PC-9 (cell line): Measurements from ENCODE around the gene FAIM2. TPM values are rescaled to one million over a fixed set of nuclear protein-coding genes. Genes with fewer than 3 reads are reported as not detected.

Source experiments
- BruUV-seq: library from RNA; stranded (reverse); fragments of 400-500 nt; replicated peaks from 2 replicates; lab custom pipeline; 2021; lab: Mats Ljungman, UMichigan
- CTCF ChIA-PET: fragments of 300-600 bp; sonication (Branson Sonifier 250); formaldehyde crosslinking; loops from one replicate; lab custom pipeline; 2022; ENCODE audit warnings: antibody characterized with exemption; lab: Charles Lee
- POLR2A ChIA-PET: fragments of 300-600 bp; sonication (Branson Sonifier 250); formaldehyde crosslinking; loops from one replicate; lab custom pipeline; 2022; ENCODE audit warnings: antibody characterized with exemption; ENCODE audit not compliant: unreplicated experiment; lab: Charles Lee
- DNase-seq, 2 experiments: peaks; one replicate each; pipeline versions ENCODE4 v3.0.0 to v3.0.0-alpha.2; 2015 to 2022; ENCODE audit warnings: mixed read lengths in 1 of 2
- H2AFZ ChIP-seq: fragments of 200-600 bp; sonication (generic); 2 replicates; pipeline ENCODE4 v1.8.1; 2017; ENCODE audit warnings: antibody characterized with exemption
- H3F3A ChIP-seq: fragments of 200-600 bp; sonication (generic); 2 replicates; pipeline ENCODE4 v1.8.1; 2017; ENCODE audit warnings: antibody characterized with exemption, mild to moderate bottlenecking, low read depth; ENCODE audit not compliant: insufficient read depth
- H3K27ac ChIP-seq: fragments of 200-600 bp; sonication (generic); 2 replicates; pipeline ENCODE4 v1.6.1; 2016; ENCODE audit warnings: mixed run types
- H3K27me3 ChIP-seq: fragments of 200-600 bp; sonication (generic); 2 replicates; pipeline ENCODE4 v1.6.1; 2016; ENCODE audit warnings: low read depth, mixed run types; ENCODE audit not compliant: insufficient read depth
- H3K36me3 ChIP-seq: fragments of 200-600 bp; sonication (generic); 2 replicates; pipeline ENCODE4 v1.6.1; 2016; ENCODE audit warnings: low read depth, mixed run types
- H3K4me1 ChIP-seq: fragments of 200-600 bp; sonication (generic); replicated peaks from 2 replicates; pipeline ENCODE4 v1.6.1; 2016; ENCODE audit warnings: mixed run types; ENCODE audit not compliant: insufficient read depth
- H3K4me2 ChIP-seq: fragments of 200-600 bp; sonication (generic); 2 replicates; pipeline ENCODE4 v1.6.1; 2017; ENCODE audit warnings: mixed run types
- H3K4me3 ChIP-seq: fragments of 200-600 bp; sonication (generic); 2 replicates; pipeline ENCODE4 v1.6.1; 2016; ENCODE audit warnings: mixed run types
- H3K79me2 ChIP-seq: fragments of 200-600 bp; sonication (generic); 2 replicates; pipeline ENCODE4 v1.6.1; 2017; ENCODE audit warnings: low read depth, mixed run types
- H3K9me2 ChIP-seq: fragments of 200-600 bp; sonication (generic); 2 replicates; pipeline ENCODE4 v1.8.1; 2017; ENCODE audit warnings: mild to moderate bottlenecking; ENCODE audit not compliant: insufficient read depth
- H3K9me3 ChIP-seq: fragments of 200-600 bp; sonication (generic); 2 replicates; pipeline ENCODE4 v1.8.1; 2016; ENCODE audit warnings: low read depth; ENCODE audit not compliant: insufficient read depth
- H4K20me1 ChIP-seq: fragments of 200-600 bp; sonication (generic); 2 replicates; pipeline ENCODE4 v1.8.1; 2017; ENCODE audit not compliant: insufficient read depth
- CTCF ChIP-seq: fragments of 200-600 bp; sonication (generic); conservative IDR thresholded peaks from 2 replicates; pipeline ENCODE4 v1.6.1; 2017; ENCODE audit warnings: mixed run types, antibody characterized with exemption, mild to moderate bottlenecking, moderate library complexity
- EZH2 ChIP-seq: fragments of 200-600 bp; sonication (generic); IDR thresholded peaks from 2 replicates; pipeline ENCODE4 v1.8.0; 2017; ENCODE audit warnings: antibody characterized with exemption, low read depth
- intact Hi-C: fragments of 100-400 bp; cut with micrococcal nuclease; formaldehyde crosslinking; loops from one replicate; pipeline ENCODE4 v1.10.0; 2022; ENCODE audit not compliant: unreplicated experiment
- total RNA-seq: library from RNA; stranded (reverse); gene quantifications from 2 replicates; pipeline ENCODE4 v1.2.3, GENCODE V29; 2021

The FAIM2 gene
- total RNA-seq, 1 experiment from 2014 or later, result not detected

- no peak overlapping the region for H3K4me2 ChIP-seq
- no peaks in the 10 kb centered on the region for H3F3A ChIP-seq
- ChIA-PET CTCF (no interaction called here), POLR2A (no interaction called here)
- no peak overlapping the region for H2AFZ ChIP-seq
- no peaks in the 10 kb centered on the region for H3K27me3 ChIP-seq
- no peaks in the 10 kb centered on the region for H3K36me3 ChIP-seq
- H3K27ac ChIP-seq, result no peak overlapping the region
- no peaks in the 10 kb centered on the region; the same call in 1 of the 2 replicates for H3K4me1 ChIP-seq
- H3K79me2 ChIP-seq, result no peaks in the 10 kb centered on the region
- no peak overlapping the region for H3K4me3 ChIP-seq
- no peaks in the 10 kb centered on the region for H4K20me1 ChIP-seq
- no peaks in the 10 kb centered on the region for H3K9me3 ChIP-seq
- H3K9me2 ChIP-seq, result no peaks in the 10 kb centered on the region
- intact Hi-C loops, result no loop called here
- no peak for DNase-seq
- TF ChIP-seq EZH2, result no peak
- TF ChIP-seq CTCF, result no peak
- no TSS peak for BruUV-seq
These were observed 18.2 kb upstream of the FAIM2 start for GRCh38 chr12:49921936-49922335.

DNA sequence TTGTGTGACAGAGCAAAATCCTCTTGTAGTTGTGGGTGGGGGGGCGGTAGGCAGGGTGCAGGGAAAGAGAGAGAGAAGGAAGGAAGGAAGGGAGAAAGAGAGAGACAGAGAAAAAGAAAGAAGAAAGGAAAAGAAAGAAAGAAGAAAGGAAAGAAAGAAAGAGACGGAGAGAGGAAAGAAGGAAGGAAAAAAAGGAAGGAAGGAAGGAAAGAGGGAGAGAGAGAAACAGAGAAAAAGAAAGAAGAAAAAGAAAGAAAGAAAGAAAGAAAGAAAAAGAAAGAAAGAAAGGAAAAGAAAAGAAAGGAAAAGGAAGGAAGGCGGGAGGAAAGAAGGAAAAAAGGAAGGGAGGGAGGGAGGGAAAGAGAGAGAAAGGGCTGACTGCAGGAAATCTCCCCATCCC is 17.6 kb upstream of the FAIM2 start:
- Histone ChIP-seq H3K4me2 (no peak overlapping the region), H3K4me1 (no peaks in the 10 kb centered on the region; the same call in 1 of the 2 replicates), H3K27ac (no peak overlapping the region), H3K36me3 (no peaks in the 10 kb centered on the region), H3K79me2 (no peaks in the 10 kb centered on the region), H3K9me3 (no peaks in the 10 kb centered on the region), H3K9me2 (no peaks in the 10 kb centered on the region), H4K20me1 (no peaks in the 10 kb centered on the region), H3K27me3 (no peaks in the 10 kb centered on the region), H3K4me3 (no peak overlapping the region), H2AFZ (no peak overlapping the region), H3F3A (no peaks in the 10 kb centered on the region)
- ChIA-PET CTCF (no interaction called here), POLR2A (no interaction called here)
- intact Hi-C loops, result no loop called here
- TF ChIP-seq EZH2, result no peak
- no peak for TF ChIP-seq CTCF
- DNase-seq, result no peak
- BruUV-seq, result no TSS peak

GRCh38 chr12:49920915-49921286 is 17.2 kb upstream of the FAIM2 start:
- no peaks in the 10 kb centered on the region for H4K20me1 ChIP-seq
- no peaks in the 10 kb centered on the region for H3K27me3 ChIP-seq
- intact Hi-C loops, result no loop called here
- no peaks in the 10 kb centered on the region for H3K36me3 ChIP-seq
- H3K4me2 ChIP-seq, result no peak overlapping the region
- ChIA-PET POLR2A (no interaction called here), CTCF (no interaction called here)
- H3K4me1 ChIP-seq, result no peaks in the 10 kb centered on the region; the same call in 1 of the 2 replicates
- no peaks in the 10 kb centered on the region for H3K79me2 ChIP-seq
- no peaks in the 10 kb centered on the region for H3F3A ChIP-seq
- no peak overlapping the region for H3K27ac ChIP-seq
- BruUV-seq, result no TSS peak
- no peak overlapping the region for H3K4me3 ChIP-seq
- H2AFZ ChIP-seq, result no peak overlapping the region
- H3K9me3 ChIP-seq, result no peaks in the 10 kb centered on the region
- H3K9me2 ChIP-seq, result no peaks in the 10 kb centered on the region
- DNase-seq, result no peak
- no peak for TF ChIP-seq EZH2
- TF ChIP-seq CTCF, result no peak
